HG02588 (cell line): Measurements from ENCODE around the gene RIMS1.

Source experiments
- ATAC-seq: cut with Tn5 transposase; IDR thresholded peaks from one replicate; pipeline ENCODE4 v1.9.1; 2021; ENCODE audit warnings: mild to moderate bottlenecking, moderate library complexity; ENCODE audit not compliant: unreplicated experiment

Gene RIMS1

GRCh38 chr6:72410769-72411168 is 524.4 kb downstream of the RIMS1 start:
- no peak for ATAC-seq

DNA sequence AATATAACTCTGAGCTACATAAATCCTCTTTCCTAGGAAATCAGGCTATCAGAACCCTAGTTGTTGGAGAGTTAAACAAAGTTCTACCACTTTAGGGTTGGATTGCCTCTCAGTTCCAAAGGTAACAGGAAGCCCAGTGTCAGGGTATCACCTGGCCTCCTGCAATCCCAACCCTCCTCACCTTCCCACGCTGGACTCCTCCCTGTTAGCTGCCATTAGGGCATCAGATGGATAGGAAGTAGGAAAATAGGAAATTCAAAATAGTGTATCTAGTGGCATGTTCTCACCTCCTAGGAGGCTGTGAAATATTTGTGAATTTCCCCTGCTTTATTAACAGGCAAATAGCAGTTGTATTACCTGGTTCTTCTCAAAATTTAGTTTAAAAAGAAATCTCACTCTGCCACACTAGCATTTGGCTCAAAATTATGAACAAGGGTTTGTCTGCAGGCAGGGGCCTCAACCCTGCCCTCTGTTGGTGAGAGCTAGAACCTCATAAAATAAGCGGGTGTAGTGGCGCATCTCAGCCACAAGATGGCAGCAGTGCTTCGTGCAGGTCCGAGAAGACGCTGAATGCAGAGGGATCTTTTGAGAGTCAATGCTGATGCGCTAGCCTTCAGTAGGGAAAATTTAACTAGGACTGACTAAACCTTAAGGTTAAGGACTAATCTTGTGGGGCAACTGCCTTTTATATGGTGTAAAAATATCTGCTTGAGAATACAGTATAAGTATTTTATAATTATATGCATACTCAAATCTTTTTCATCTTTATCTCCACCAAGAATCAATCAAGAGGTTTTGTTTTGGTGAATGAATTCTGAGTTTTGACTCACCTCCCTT is 525.7 kb downstream of the RIMS1 start:
- peak; percentile 77 for ATAC-seq

DNA sequence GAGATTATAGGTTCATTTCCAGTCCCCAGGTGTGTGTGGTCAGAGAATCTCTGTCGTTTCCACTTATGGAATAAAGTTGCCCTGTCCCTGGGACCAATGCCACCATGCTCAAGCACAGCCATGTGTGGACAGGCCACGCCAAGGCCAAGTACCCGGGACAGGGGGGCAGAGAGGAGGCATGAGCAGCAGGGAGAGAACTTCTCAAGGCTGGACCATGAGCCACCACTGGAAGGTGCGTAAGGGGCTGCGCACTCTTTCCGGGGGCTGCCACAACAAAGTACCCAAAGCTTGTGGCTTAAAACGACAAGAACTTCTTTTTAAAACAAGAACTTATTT is 526.3 kb downstream of the RIMS1 start:
- no peak for ATAC-seq

GRCh38 chr6:72413884-72414283 is 527.5 kb downstream of the RIMS1 start:
- ATAC-seq, result no peak

GRCh38 chr6:72414657-72415056 is 528.3 kb downstream of the RIMS1 start:
- ATAC-seq, result no peak

DNA sequence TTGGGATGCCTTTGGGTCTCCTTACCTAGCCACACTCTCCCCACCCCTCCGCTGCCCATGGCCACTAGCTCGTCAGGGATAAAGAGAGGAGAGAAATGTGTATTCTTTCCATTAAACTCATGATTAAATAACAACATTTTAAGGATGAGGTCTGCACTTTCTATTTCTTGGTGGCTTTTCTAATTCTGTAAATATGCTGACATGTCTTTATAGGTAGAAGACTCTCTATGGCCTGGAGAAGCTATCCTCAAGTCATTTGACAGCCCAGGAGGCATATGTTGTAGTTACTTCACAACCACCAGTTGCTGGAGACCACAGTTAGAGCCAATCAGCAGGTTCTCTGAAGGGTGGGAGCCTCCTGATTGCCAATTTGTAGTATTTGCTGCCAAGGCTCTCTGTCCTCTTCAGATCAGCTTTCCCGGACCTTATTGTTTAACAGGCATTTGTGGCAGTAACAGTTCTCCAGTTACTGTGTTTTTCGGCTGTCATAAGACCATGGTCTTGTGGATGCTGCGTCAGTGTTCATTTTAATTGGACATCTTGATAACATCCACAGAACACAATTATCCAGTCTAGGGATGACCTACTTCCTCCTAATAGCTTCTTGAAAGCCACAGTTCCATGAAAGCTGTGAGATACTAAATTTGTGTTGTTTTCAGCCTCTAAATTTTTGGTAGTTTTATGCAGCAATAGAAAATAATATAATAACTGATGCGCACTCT is 530.6 kb downstream of the RIMS1 start:
- no peak for ATAC-seq

DNA sequence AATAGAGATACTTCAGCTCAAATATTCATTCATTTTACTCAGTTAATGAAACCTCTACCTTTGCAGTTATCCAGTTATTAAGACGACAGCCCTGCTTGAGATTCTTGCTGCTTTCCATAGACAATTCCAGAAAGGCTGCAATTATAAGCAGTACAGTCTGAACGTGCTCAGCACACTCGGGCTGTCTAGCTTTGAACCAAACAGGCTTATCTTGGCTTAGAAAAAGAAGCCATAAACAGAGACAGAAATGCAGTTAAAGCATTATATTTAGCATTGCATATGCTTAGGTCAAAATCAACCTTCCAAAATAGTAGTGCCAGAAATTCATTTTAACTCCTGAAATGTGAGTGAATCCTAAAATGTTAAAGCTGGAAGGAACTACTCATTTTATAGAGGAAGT is 531.4 kb downstream of the RIMS1 start:
- no peak for ATAC-seq

DNA sequence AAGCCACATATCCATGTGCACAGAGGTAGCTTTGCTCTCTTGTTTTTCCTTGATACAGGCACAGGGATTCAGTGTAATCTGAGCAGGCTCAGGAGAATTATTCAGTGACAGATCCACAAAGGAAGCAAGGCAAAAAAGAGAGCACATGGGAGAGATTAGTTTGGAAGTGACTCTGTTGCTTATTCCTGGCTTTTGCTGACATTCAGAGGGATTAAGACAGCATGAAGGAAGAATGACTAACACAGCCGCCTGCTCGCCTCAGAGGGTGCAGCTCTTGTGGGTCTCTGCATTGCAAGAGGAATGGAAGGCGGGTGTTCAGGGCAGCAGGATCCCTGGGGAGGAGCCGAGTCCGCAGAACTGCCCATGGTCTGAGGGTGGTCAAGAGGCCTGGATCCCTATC is 532.1 kb downstream of the RIMS1 start:
- no peak for ATAC-seq

- no peak for ATAC-seq
These were observed 533.6 kb downstream of the RIMS1 start for GRCh38 chr6:72419966-72420365.

GRCh38 chr6:72420409-72420808 is 534.1 kb downstream of the RIMS1 start:
- no peak for ATAC-seq

DNA sequence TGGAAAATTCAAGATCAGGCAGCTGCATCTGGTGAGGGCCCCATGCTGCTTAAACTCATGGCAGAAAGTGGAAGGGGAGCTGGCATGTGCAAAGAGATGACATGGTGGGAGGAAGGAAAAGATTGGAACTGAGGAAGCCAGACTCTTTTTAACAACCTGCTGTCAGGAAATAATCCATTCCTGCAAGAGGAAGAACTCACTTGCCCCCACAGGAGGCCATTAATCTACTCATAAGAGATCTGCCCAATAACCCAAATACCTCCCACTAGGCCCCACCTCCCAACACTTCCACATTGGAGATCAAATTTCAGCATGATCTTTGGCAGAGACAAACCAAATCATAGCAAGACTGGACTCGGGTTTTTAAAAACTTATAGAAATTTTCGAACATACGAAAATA is 535.0 kb downstream of the RIMS1 start:
- no peak for ATAC-seq

- no peak for ATAC-seq
These were observed 535.8 kb downstream of the RIMS1 start for GRCh38 chr6:72422171-72422570.

GRCh38 chr6:72424476-72424875 is 538.1 kb downstream of the RIMS1 start:
- no peak for ATAC-seq

DNA sequence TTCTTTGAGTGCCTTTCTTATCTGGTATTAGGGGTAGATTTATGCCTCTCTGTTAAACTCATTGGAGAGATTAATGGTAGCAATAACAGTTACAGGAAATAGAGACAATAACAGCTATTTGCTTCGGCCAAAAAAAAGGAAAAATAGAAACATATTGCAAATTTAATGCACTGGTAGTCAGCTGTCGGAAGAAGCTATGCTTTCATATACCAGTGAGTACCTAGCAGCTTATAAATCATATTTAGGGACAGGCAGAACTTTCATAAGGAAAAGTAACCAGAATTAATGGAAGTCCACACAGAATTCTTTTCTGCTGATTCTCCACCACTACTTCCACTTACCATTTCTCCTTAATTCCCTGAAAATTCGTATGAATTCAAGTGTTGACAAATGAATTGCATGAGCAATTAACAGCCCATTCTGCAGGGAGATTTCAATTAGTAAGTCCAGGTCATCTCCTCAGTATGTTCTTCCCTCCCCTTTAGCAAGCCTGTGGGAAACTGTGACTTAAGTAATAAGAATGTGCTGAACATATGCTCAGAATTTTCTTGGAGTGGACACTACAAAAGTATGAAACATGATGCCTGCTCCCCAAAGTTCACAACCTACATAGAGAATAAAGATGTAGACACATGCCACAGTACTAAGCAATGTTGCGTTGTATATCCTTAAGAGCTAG is 538.8 kb downstream of the RIMS1 start:
- no peak for ATAC-seq

DNA sequence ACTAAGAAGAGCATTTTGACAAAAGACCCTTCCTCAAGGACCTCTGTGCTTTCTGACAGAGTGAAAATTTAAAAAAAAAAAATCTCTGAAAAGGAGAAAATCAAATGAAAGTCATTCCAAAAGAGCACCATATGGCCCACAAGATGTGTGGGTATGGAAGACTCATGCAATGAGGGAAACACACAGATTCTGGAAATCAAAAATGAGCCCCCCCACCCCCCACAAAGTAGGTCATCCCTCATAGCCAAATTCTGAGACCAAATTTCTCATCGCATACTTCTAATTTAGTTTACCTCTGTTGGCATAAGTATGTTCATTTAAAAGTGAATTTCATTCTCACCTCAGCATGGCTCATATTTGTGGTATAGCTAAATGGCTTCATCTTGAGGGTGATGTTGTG is 554.3 kb downstream of the RIMS1 start:
- ATAC-seq, result no peak

DNA sequence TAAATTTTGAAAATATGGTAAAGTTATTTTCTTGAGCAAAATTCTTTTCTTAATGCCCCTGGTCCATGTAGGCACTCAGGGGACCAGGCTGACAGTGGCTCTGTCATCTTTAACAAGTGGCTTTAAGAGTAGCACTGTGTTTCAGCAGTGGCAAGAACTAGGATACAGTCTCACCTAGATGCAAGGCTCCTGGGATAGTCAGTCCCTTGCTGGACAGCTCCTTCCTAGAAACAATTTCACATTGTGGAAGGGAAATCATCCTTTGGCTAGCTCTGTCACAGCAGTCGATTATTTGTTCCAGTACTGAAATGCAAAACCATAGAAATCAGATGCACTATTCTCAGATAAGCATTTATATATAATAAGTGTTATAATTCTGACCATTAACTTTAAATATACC is 560.1 kb downstream of the RIMS1 start:
- no peak for ATAC-seq
